ENCODE data around the gene DPM1.

DPM1 gene

GRCh38 chr20:50895111-50895830, 63.1 kb downstream of the DPM1 start:
- no peak for DNase-seq (ENCODE audit: low read depth)

GRCh38 chr20:50893620-50894019, 64.7 kb downstream of the DPM1 start:
- no peak for DNase-seq (ENCODE audit: low read depth)

DNA sequence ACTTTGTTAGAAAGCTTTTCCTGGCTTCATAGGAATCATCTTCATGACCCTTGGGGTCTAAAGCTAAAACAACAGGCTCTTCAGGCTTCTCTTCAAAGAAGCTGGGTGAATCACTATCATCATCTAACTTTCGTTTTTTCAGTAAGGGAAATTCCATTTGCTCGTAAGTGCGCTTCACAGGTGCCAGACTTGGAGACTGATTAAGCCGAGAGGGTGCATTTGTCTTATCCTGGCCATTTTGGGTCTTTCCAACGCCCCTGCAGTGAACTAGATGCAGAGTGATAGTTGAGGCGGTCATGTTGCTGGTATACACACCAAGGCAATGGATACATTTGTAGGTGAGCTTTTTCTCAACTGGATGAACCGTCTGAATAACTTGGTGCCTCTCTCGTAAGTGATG, 65.9 kb downstream of the DPM1 start:
- no peak for DNase-seq (ENCODE audit: low read depth)

GRCh38 chr20:50891138-50891537, 67.2 kb downstream of the DPM1 start:
- no peak for DNase-seq (ENCODE audit: low read depth)

DNA sequence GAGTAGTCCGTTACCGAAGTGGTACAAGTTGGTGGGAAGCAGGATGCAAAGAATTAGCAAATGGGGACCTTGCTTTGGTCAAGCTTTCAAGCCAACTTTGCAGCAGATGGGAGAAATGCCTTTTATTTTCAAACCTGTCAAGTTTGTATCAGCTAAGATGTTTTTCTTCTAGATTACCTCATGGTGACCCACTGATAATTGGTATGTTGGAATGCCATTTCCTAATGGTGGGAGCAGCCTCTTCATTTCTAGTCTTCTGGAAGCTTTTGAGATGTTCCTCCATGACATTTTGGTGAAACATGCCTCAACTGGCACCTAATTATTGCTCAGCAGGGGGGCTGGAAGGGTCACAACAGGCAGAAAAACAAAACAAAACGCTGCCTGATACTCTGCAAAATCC, 70.8 kb downstream of the DPM1 start:
- DNase-seq (ENCODE audit: low read depth), result no peak

DNA sequence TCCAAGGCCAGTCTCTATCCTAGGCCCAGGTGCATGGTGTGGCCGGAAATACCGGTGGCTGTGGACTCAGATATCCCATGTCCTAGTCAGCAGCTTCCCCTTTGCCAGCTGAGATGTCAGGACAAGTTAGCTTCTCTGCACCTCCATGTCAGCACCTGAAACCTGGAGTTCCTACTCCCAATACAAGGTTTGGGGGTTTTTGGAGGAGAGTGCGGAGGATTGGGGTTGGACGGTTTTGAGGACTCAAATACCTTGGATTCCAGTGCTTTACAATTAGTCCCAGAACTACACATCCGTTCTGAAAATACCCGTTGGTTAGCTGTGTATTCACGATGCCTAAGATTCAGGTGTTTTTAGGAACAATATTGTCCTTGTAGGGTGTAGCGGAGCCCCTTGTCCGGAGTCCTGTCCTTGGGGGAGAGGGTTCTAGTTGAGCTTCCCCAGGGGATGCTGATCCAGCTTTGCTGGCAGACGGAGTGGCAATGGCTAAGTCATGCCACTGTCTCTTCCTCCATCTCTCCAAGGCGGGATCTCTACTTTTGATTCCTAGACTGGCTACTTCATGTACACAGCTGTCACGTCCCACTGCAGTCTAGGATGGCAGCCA, 72.0 kb downstream of the DPM1 start:
- DNase-seq (ENCODE audit: low read depth), result no peak

- DNase-seq (ENCODE audit: low read depth), result no peak
Observed at GRCh38 chr20:50885781-50886180, 72.6 kb downstream of the DPM1 start.

- DNase-seq (ENCODE audit: low read depth), result no peak
Observed at GRCh38 chr20:50885068-50885467, 73.3 kb downstream of the DPM1 start.

All from stimulated activated CD8-positive, alpha-beta memory T cell treated with anti-CD3 and anti-CD28 coated beads, Interleukin-15, amount 100 ng/mL, for 24 hours (primary cell).